ENCODE measurements around the gene NIPAL3.

GRCh38 chr1:24489674-24490073 is 74.1 kb downstream of the NIPAL3 start:
- TF ChIP-seq EZH2 (IDR thresholded peaks at IDR 0.05; ENCODE audit: low read length) (no peak), CTCF (optimal IDR thresholded peaks at IDR 0.05 in 1 of 3, IDR thresholded peaks at IDR 0.05 in 1 of 3, conservative IDR thresholded peaks at IDR 0.05 in 1 of 3; ENCODE audit: extremely low read depth in 1 of 3, insufficient read depth in 2 of 3, low read length in 3 of 3) (no peak)

Measured in keratinocyte (primary cell).